HCT116 (cell line): Measurements from ENCODE around the gene XYLT1. TPM values are rescaled to one million over a fixed set of nuclear protein-coding genes. Genes with fewer than 3 reads are reported as not detected.

Source experiments
- ATAC-seq: fragments of 200-7000 bp; cut with Tn5 transposase; 2 replicates; pipeline ENCODE4 v1.9.1; 2020; ENCODE audit warnings: mild to moderate bottlenecking, moderate library complexity
- BruUV-seq: library from RNA; stranded (reverse); fragments of 400-500 nt; replicated peaks from 2 replicates; lab custom pipeline; 2021; lab: Mats Ljungman, UMichigan
- CTCF ChIA-PET: fragments of 300-600 bp; sonication (Branson Sonifier 250); formaldehyde crosslinking; loops from one replicate; lab custom pipeline; 2021; ENCODE audit warnings: antibody characterized with exemption; lab: Charles Lee
- POLR2A ChIA-PET: fragments of 300-600, 350-600 bp; sonication (Branson Sonifier 250); formaldehyde crosslinking; loops from one replicate; lab custom pipeline; 2021; ENCODE audit warnings: antibody characterized with exemption; lab: Charles Lee
- RAD21 ChIA-PET, 2 experiments: fragments of 300-600 bp; sonication (Branson Sonifier 250); formaldehyde crosslinking; loops; one replicate each; lab custom pipeline; 2023; ENCODE audit warnings: low total read pairs in 2 of 2; ENCODE audit not compliant: uncharacterized antibody in 2 of 2, unreplicated experiment in 2 of 2, low non-redundant PET in 1 of 2; lab: Charles Lee
- DNase-seq: peaks from one replicate; pipeline ENCODE4 v3.0.0-alpha.2; 2010; ENCODE audit warnings: low read depth, low spot score
- H2AFZ ChIP-seq: fragments of 200-600 bp; shearing (Covaris generic), sonication (generic); 2 replicates; pipeline ENCODE4 v1.6.1; 2017; ENCODE audit warnings: low read depth, mixed run types, mixed read lengths, antibody characterized with exemption, low read length; ENCODE audit not compliant: poor library complexity, severe bottlenecking
- H3K27ac ChIP-seq: 2 replicates; pipeline ENCODE4 v1.5.1; 2012; ENCODE audit warnings: low read depth, low read length
- H3K27me3 ChIP-seq: fragments of 200-600 bp; sonication (generic); 2 replicates; pipeline ENCODE4 v1.6.1; 2016; ENCODE audit warnings: mixed run types, low read length, mixed read lengths; ENCODE audit not compliant: insufficient read depth
- H3K36me3 ChIP-seq, 2 experiments: fragments of 200-500 bp in 1 of 2; fragments of 200-600 bp in 1 of 2; sonication (Bioruptor generic) in 1 of 2; sonication (generic) in 1 of 2; 2 replicates each; pipeline versions ENCODE4 v1.5.1 to v1.6.1; 2014 to 2016; ENCODE audit warnings: low read length in 2 of 2, inconsistent platforms in 1 of 2, mixed read lengths in 1 of 2, mixed run types in 1 of 2; ENCODE audit not compliant: insufficient read depth in 2 of 2, control insufficient read depth in 1 of 2
- H3K4me1 ChIP-seq, 2 experiments: fragments of 200-600 bp in 1 of 2; sonication (generic) in 1 of 2; 2 replicates each; pipeline versions ENCODE4 v1.5.1 to v1.6.1; 2012 to 2017; ENCODE audit warnings: low read length in 2 of 2, inconsistent platforms in 1 of 2, mild to moderate bottlenecking in 1 of 2, mixed read lengths in 1 of 2, mixed run types in 1 of 2, moderate library complexity in 1 of 2; ENCODE audit not compliant: insufficient read depth in 2 of 2, control insufficient read depth in 1 of 2
- H3K4me2 ChIP-seq: fragments of 200-600 bp; sonication (generic); 2 replicates; pipeline ENCODE4 v1.6.1; 2017; ENCODE audit warnings: mixed run types, low read length, mixed read lengths
- H3K4me3 ChIP-seq, 2 experiments: fragments of 200-600 bp in 1 of 2; sonication (generic) in 1 of 2; replicated peaks in 1 of 2; 2 replicates each; pipeline ENCODE4 v1.5.1; 2011 to 2016; ENCODE audit warnings: low read length in 2 of 2, control low read depth in 1 of 2, low read depth in 1 of 2, mild to moderate bottlenecking in 1 of 2, mixed read lengths in 1 of 2, mixed run types in 1 of 2
- H3K79me2 ChIP-seq: fragments of 200-600 bp; sonication (generic); 2 replicates; pipeline ENCODE4 v1.6.1; 2017; ENCODE audit warnings: mild to moderate bottlenecking, mixed run types, low read length, moderate library complexity, mixed read lengths; ENCODE audit not compliant: insufficient read depth
- H3K9ac ChIP-seq: fragments of 200-600 bp; sonication (generic); 2 replicates; pipeline ENCODE4 v1.6.1; 2016; ENCODE audit warnings: low read length, mixed read lengths
- H3K9me2 ChIP-seq: fragments of 200-600 bp; sonication (generic), shearing (Covaris generic); 2 replicates; pipeline ENCODE4 v1.6.1; 2017; ENCODE audit warnings: mixed run types, mild to moderate bottlenecking, moderate library complexity; ENCODE audit not compliant: insufficient read depth
- H3K9me3 ChIP-seq, 2 experiments: fragments of 200-500 bp in 1 of 2; fragments of 200-600 bp in 1 of 2; sonication (Bioruptor generic) in 1 of 2; sonication (generic) in 1 of 2; 2 replicates each; pipeline ENCODE4 v1.6.1; 2014 to 2017; ENCODE audit warnings: low read length in 2 of 2, mixed read lengths in 2 of 2, inconsistent platforms in 1 of 2, low read depth in 1 of 2, mild to moderate bottlenecking in 1 of 2, mixed run types in 1 of 2, moderate library complexity in 1 of 2; ENCODE audit not compliant: control insufficient read depth in 1 of 2, insufficient read depth in 1 of 2
- H4K20me1 ChIP-seq: fragments of 200-600 bp; sonication (generic), shearing (Covaris generic); 2 replicates; pipeline ENCODE4 v1.6.1; 2017; ENCODE audit warnings: mixed run types, mild to moderate bottlenecking, moderate library complexity; ENCODE audit not compliant: insufficient read depth
- EGR1 ChIP-seq: IDR thresholded peaks from 2 replicates; pipeline ENCODE4 v1.6.1; 2012; ENCODE audit warnings: low read depth
- ELF1 ChIP-seq: IDR thresholded peaks from 2 replicates; pipeline ENCODE4 v1.6.1; 2012; ENCODE audit warnings: low read depth, borderline replicate concordance
- JUND ChIP-seq: IDR thresholded peaks from 2 replicates; pipeline ENCODE4 v1.6.1; 2012
- POLR2AphosphoS5 ChIP-seq: IDR thresholded peaks from 2 replicates; pipeline ENCODE4 v1.6.1; 2011; ENCODE audit warnings: mild to moderate bottlenecking, low read depth, low read length, moderate library complexity
- YY1 ChIP-seq: IDR thresholded peaks from 2 replicates; pipeline ENCODE4 v1.6.1; 2011; ENCODE audit warnings: low read length, low read depth, moderate library complexity, mild to moderate bottlenecking; ENCODE audit not compliant: insufficient replicate concordance; ENCODE audit errors: extremely low read depth
- ZBTB33 ChIP-seq: IDR thresholded peaks from 2 replicates; pipeline ENCODE4 v1.6.1; 2011; ENCODE audit warnings: mild to moderate bottlenecking, low read length, moderate library complexity; ENCODE audit not compliant: insufficient replicate concordance; ENCODE audit errors: extremely low read depth
- intact Hi-C: fragments of 100-400 bp; cut with micrococcal nuclease; formaldehyde crosslinking; loops from 2 replicates; pipeline ENCODE4 v1.10.0; 2022
- total RNA-seq: library from RNA; stranded (reverse); gene quantifications from one replicate; pipeline ENCODE4 v1.2.1, GENCODE V29; 2021; ENCODE audit not compliant: unreplicated experiment
- TF ChIP-seq, protein P1 (sequence below): IDR thresholded peaks from 2 replicates; pipeline ENCODE4 v1.6.1; 2012; ENCODE audit warnings: low read depth

XYLT1 gene
- total RNA-seq, 1 experiment from 2014 or later: 4.5 TPM

- H3K4me1 ChIP-seq: no peaks in the 10 kb centered on the region
- H3K9me2 ChIP-seq: no peaks in the 10 kb centered on the region
- H3K36me3 ChIP-seq: no peaks in the 10 kb centered on the region
- H4K20me1 ChIP-seq: no peaks in the 10 kb centered on the region
- H3K9ac ChIP-seq: no peak overlapping the region
- intact Hi-C loops: loop anchor here (5.0 to 10.0 kb wide), 2 partner anchors 253 to 361 kb away; no protein-coding TSS in a partner anchor
- no peak for TF ChIP-seq POLR2AphosphoS5
- no peak for TF ChIP-seq JUND
- peak; percentile 42 for TF ChIP-seq YY1
- no peak for TF ChIP-seq EGR1
- no peak for TF ChIP-seq ZBTB33
- TF ChIP-seq, protein P1, sequence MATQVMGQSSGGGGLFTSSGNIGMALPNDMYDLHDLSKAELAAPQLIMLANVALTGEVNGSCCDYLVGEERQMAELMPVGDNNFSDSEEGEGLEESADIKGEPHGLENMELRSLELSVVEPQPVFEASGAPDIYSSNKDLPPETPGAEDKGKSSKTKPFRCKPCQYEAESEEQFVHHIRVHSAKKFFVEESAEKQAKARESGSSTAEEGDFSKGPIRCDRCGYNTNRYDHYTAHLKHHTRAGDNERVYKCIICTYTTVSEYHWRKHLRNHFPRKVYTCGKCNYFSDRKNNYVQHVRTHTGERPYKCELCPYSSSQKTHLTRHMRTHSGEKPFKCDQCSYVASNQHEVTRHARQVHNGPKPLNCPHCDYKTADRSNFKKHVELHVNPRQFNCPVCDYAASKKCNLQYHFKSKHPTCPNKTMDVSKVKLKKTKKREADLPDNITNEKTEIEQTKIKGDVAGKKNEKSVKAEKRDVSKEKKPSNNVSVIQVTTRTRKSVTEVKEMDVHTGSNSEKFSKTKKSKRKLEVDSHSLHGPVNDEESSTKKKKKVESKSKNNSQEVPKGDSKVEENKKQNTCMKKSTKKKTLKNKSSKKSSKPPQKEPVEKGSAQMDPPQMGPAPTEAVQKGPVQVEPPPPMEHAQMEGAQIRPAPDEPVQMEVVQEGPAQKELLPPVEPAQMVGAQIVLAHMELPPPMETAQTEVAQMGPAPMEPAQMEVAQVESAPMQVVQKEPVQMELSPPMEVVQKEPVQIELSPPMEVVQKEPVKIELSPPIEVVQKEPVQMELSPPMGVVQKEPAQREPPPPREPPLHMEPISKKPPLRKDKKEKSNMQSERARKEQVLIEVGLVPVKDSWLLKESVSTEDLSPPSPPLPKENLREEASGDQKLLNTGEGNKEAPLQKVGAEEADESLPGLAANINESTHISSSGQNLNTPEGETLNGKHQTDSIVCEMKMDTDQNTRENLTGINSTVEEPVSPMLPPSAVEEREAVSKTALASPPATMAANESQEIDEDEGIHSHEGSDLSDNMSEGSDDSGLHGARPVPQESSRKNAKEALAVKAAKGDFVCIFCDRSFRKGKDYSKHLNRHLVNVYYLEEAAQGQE: no peak
- no peak for TF ChIP-seq ELF1
- POLR2A ChIA-PET: no interaction called here
- no peaks in the 10 kb centered on the region for H3K27me3 ChIP-seq
- H3K79me2 ChIP-seq: no peaks in the 10 kb centered on the region
- RAD21 ChIA-PET: no interaction called here
- H3K4me3 ChIP-seq: no peak overlapping the region
- no TSS peak for BruUV-seq
- ATAC-seq (no peak), DNase-seq (no peak)
- H3K9me3 ChIP-seq: peaks cover 0 to 5% of the 10 kb centered on the region in 2 experiments; a peak in 1 of 4 replicates
- H3K27ac ChIP-seq: no peak overlapping the region
- CTCF ChIA-PET: no interaction called here
- H3K4me2 ChIP-seq: no peak overlapping the region
- no peak overlapping the region for H2AFZ ChIP-seq
These were observed 256.8 kb downstream of the XYLT1 start for GRCh38 chr16:17213974-17214373.
